Sigmoid colon (tissue), 7 donors: Measurements from ENCODE around the gene COL6A2. TPM values are rescaled to one million over a fixed set of nuclear protein-coding genes. Genes with fewer than 3 reads are reported as not detected.

ENCODE experiments used
- DNase-seq: peaks from one replicate; pipeline ENCODE4 v3.0.0-alpha.2; 2019
- H3K27ac ChIP-seq, 4 donors: fragments of 200-600 bp; sonication (generic); one replicate each; pipeline ENCODE4 v1.5.1; 2016 to 2019; ENCODE audit warnings: mild to moderate bottlenecking in 1 of 4
- H3K27me3 ChIP-seq, 3 donors: fragments of 200-600 bp; sonication (generic); one replicate each; pipeline ENCODE4 v1.5.1; 2019; ENCODE audit warnings: mild to moderate bottlenecking in 1 of 3
- H3K36me3 ChIP-seq, 4 donors: fragments of 200-600 bp; sonication (generic); one replicate each; pipeline ENCODE4 v1.5.1; 2016 to 2019
- H3K4me1 ChIP-seq, 4 donors: fragments of 200-600 bp; sonication (generic); one replicate each; pipeline ENCODE4 v1.5.1; 2017 to 2019
- H3K4me3 ChIP-seq, 4 donors: fragments of 200-600 bp; sonication (generic); one replicate each; pipeline ENCODE4 v1.5.1; 2017 to 2019; ENCODE audit warnings: mild to moderate bottlenecking in 2 of 4, moderate library complexity in 1 of 4
- H3K9me3 ChIP-seq, 4 donors: fragments of 200-600 bp in 3 of 4; sonication (generic) in 3 of 4; one replicate each; pipeline versions ENCODE4 v1.5.1 to v1.6.1; 2013 to 2019
- CTCF ChIP-seq, 4 experiments: fragments of 450-650 bp in 3 of 4; fragments of 200-600 bp in 1 of 4; IDR thresholded peaks; one replicate each; pipeline ENCODE4 v1.5.1; 2016 to 2019; ENCODE audit warnings: antibody characterized with exemption in 4 of 4, mild to moderate bottlenecking in 3 of 4, moderate library complexity in 2 of 4
- EP300 ChIP-seq, 4 donors: sonication (generic); formaldehyde crosslinking; IDR thresholded peaks; one replicate each; pipeline ENCODE4 v1.6.1; 2017; ENCODE audit warnings: antibody characterized with exemption in 4 of 4
- POLR2A ChIP-seq, 2 donors: fragments of 450-650 bp; IDR thresholded peaks; one replicate each; pipeline ENCODE4 v1.6.1; 2016; ENCODE audit warnings: antibody characterized with exemption in 2 of 2, mild to moderate bottlenecking in 2 of 2, moderate library complexity in 2 of 2
- POLR2AphosphoS5 ChIP-seq, 4 donors: sonication (generic); formaldehyde crosslinking; IDR thresholded peaks; one replicate each; pipeline ENCODE4 v1.6.1; 2017; ENCODE audit warnings: antibody characterized with exemption in 4 of 4
- WGBS, 2 donors: extraction: QIAGEN DNeasy Blood & Tissue Kit; methylation state at CpG; one replicate each; pipeline ENCODE4 v1.1.7; 2013; 5-methylcytosine and 5-hydroxymethylcytosine counted together
- intact Hi-C: fragments of 100-400 bp; cut with DNase I; formaldehyde crosslinking; loops from one replicate; pipeline ENCODE4 v1.15.1; 2023
- polyA plus RNA-seq, 3 donors: library from polyadenylated mRNA; stranded (reverse); fragments of 200-250 nt; gene quantifications; one replicate each; pipeline ENCODE4 v1.2.3, GENCODE V29; 2013
- total RNA-seq, 4 donors: library from RNA; depleted of rRNA; stranded (reverse); fragments of >200 nt; gene quantifications; one replicate each; pipeline ENCODE4 v1.1.0, GENCODE V29; 2016
- donor health status: healthy with polysubstance abuse.
- donor health status: Bipolar disorder and iron deficiency.
- donor health status: healthy.

The COL6A2 gene
- total and polyA plus RNA-seq, 7 donors: 14.3 to 1,745 (median 570) TPM

GRCh38 chr21:46128933-46129571 lies 31.1 kb downstream of the COL6A2 start:
- H3K4me1 ChIP-seq: peaks cover 0 to 8% (median 0%) of the 10 kb centered on the region in 4 donors
- H3K27me3 ChIP-seq: no peaks in the 10 kb centered on the region
- peak overlapping the region in 1 of 4 donors; percentile 45 for H3K27ac ChIP-seq
- peaks cover 36 to 73% (median 46%) of the 10 kb centered on the region in 4 donors for H3K36me3 ChIP-seq
- TF ChIP-seq CTCF (IDR thresholded peaks at IDR 0.05): no peak
- peak in 2 of 4 donors; percentile 18 to 28 for TF ChIP-seq POLR2AphosphoS5 (IDR thresholded peaks at IDR 0.05)
- no peaks in the 10 kb centered on the region for H3K9me3 ChIP-seq
- intact Hi-C loops: no loop called here
- DNase-seq: peak; percentile 70
- H3K4me3 ChIP-seq: no peak overlapping the region
- WGBS, 2 donors: 88 to 89% methylated on average over 45 of the region's 45 CpGs

GRCh38 chr21:46129846-46130651 lies 32.1 kb downstream of the COL6A2 start:
- intact Hi-C loops: no loop called here
- Histone ChIP-seq H3K9me3 (no peaks in the 10 kb centered on the region), H3K27me3 (no peaks in the 10 kb centered on the region), H3K4me3 (no peak overlapping the region), H3K27ac (peak overlapping the region; percentile 24 to 66 (median 52)), H3K4me1 (peaks cover 0 to 8% (median 0%) of the 10 kb centered on the region in 4 donors), H3K36me3 (peaks cover 27 to 63% (median 36%) of the 10 kb centered on the region in 4 donors)
- DNase-seq: no peak
- TF ChIP-seq POLR2A (IDR thresholded peaks at IDR 0.05) (no peak), POLR2AphosphoS5 (IDR thresholded peaks at IDR 0.05) (peak in 2 of 4 donors; percentile 4 to 38)
- WGBS, 2 donors: 81 to 88% methylated on average over 27 of the region's 27 CpGs

- Histone ChIP-seq H3K9me3 (no peaks in the 10 kb centered on the region), H3K4me3 (no peak overlapping the region), H3K27ac (peak overlapping the region; percentile 24 to 66 (median 52)), H3K4me1 (peaks cover 0 to 7% (median 0%) of the 10 kb centered on the region in 4 donors), H3K36me3 (peaks cover 17 to 53% (median 27%) of the 10 kb centered on the region in 4 donors), H3K27me3 (no peaks in the 10 kb centered on the region)
- TF ChIP-seq POLR2A (IDR thresholded peaks at IDR 0.05) (no peak), CTCF (IDR thresholded peaks at IDR 0.05) (no peak), EP300 (IDR thresholded peaks at IDR 0.05) (no peak), POLR2AphosphoS5 (IDR thresholded peaks at IDR 0.05) (peak; percentile 4 to 57 (median 40))
- intact Hi-C loops: no loop called here
- WGBS, 2 donors: 70 to 80% methylated on average over 22 of the region's 22 CpGs
- DNase-seq: no peak
Measured at GRCh38 chr21:46130831-46131587, 33.1 kb downstream of the COL6A2 start.

- TF ChIP-seq EP300 (IDR thresholded peaks at IDR 0.05) (no peak), CTCF (IDR thresholded peaks at IDR 0.05) (no peak), POLR2AphosphoS5 (IDR thresholded peaks at IDR 0.05) (no peak), POLR2A (IDR thresholded peaks at IDR 0.05) (no peak)
- H3K36me3 ChIP-seq: peaks cover 12 to 48% (median 22%) of the 10 kb centered on the region in 4 donors
- intact Hi-C loops: no loop called here
- no peak for DNase-seq
- H3K4me1 ChIP-seq: peaks cover 0 to 2% (median 0%) of the 10 kb centered on the region in 4 donors
- peak overlapping the region; percentile 24 to 66 (median 52) for H3K27ac ChIP-seq
- no peak overlapping the region for H3K4me3 ChIP-seq
- H3K27me3 ChIP-seq: no peaks in the 10 kb centered on the region
- H3K9me3 ChIP-seq: no peaks in the 10 kb centered on the region
- WGBS, 2 donors: 92% methylated on average over 4 of the region's 4 CpGs
Measured at GRCh38 chr21:46131588-46131837, 33.6 kb downstream of the COL6A2 start.
